GM06990 (cell line): ENCODE results near the gene KIAA1671.
A peak's percentile ranks its signal among the peaks of the same experiment; 100 is the strongest.

Experiments
- DNase-seq: peaks from one replicate; pipeline ENCODE4 v3.0.0-alpha.2; 2011; ENCODE audit not compliant: insufficient read length; ENCODE audit errors: extremely low read depth
- H3K27me3 ChIP-seq: replicated peaks from 2 replicates; pipeline ENCODE4 v1.6.0; 2011; ENCODE audit warnings: low read length; ENCODE audit not compliant: control insufficient read depth, insufficient read depth
- H3K36me3 ChIP-seq: 2 replicates; pipeline ENCODE4 v1.5.1; 2011; ENCODE audit warnings: low read length; ENCODE audit not compliant: control insufficient read depth, insufficient read depth
- H3K4me3 ChIP-seq: replicated peaks from 2 replicates; pipeline ENCODE4 v1.5.1; 2011; ENCODE audit warnings: low read depth, mild to moderate bottlenecking, control low read depth, low read length
- TF ChIP-seq, protein P1 (sequence below): IDR thresholded peaks from 2 replicates; pipeline ENCODE4 v1.5.1; 2011; ENCODE audit warnings: low read length, control low read depth, mild to moderate bottlenecking, inconsistent platforms; ENCODE audit not compliant: insufficient read depth, poor library complexity, severe bottlenecking

KIAA1671 gene

DNA sequence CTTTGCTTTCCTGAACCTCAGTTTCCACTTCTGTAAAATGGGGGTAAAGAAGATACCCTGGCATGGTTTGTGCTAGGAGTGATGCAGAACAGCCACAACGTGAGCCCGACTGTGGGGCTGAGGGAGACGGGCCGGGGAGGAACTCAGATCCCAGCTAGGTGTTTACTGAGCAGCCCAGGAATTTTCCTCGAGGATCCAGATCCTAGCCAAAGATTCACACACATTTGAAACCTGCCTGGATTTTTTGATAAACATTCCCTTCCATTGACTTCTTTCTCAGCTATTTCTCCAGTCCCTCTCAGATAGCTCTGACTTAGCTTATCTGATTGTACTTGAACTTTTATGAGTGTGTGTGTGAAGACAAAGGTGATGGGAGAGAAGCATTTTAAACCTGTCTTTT, 98.0 kb downstream of the KIAA1671 start:
- no peaks in the 10 kb centered on the region for H3K27me3 ChIP-seq
- no peak overlapping the region for H3K4me3 ChIP-seq
- TF ChIP-seq, protein P1, sequence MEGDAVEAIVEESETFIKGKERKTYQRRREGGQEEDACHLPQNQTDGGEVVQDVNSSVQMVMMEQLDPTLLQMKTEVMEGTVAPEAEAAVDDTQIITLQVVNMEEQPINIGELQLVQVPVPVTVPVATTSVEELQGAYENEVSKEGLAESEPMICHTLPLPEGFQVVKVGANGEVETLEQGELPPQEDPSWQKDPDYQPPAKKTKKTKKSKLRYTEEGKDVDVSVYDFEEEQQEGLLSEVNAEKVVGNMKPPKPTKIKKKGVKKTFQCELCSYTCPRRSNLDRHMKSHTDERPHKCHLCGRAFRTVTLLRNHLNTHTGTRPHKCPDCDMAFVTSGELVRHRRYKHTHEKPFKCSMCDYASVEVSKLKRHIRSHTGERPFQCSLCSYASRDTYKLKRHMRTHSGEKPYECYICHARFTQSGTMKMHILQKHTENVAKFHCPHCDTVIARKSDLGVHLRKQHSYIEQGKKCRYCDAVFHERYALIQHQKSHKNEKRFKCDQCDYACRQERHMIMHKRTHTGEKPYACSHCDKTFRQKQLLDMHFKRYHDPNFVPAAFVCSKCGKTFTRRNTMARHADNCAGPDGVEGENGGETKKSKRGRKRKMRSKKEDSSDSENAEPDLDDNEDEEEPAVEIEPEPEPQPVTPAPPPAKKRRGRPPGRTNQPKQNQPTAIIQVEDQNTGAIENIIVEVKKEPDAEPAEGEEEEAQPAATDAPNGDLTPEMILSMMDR: no peak
- H3K36me3 ChIP-seq: no peaks in the 10 kb centered on the region
- DNase-seq: no peak

DNA sequence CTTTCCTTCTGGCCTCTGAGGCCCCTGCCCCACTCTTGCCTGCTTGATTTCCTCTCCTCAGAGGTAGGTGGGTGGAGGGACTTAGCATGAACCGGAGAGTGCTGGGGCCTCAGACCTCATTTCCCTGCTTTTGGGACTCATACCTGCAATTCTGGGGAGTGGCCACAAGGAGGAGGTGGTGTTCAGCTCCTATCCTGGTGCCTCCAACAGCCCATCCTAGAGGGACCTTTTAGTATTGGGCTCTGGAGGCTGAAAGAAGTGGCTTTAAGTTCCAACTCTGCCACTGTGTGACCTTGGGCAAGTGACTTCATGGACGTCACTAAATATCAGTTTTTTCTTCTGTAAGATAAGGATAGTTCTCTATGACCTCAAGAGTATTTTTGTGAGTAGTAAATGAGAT, 98.6 kb downstream of the KIAA1671 start:
- DNase-seq: no peak
- Histone ChIP-seq H3K4me3 (no peak overlapping the region), H3K36me3 (no peaks in the 10 kb centered on the region), H3K27me3 (no peaks in the 10 kb centered on the region)
- TF ChIP-seq, protein P1: peak; percentile 36

DNA sequence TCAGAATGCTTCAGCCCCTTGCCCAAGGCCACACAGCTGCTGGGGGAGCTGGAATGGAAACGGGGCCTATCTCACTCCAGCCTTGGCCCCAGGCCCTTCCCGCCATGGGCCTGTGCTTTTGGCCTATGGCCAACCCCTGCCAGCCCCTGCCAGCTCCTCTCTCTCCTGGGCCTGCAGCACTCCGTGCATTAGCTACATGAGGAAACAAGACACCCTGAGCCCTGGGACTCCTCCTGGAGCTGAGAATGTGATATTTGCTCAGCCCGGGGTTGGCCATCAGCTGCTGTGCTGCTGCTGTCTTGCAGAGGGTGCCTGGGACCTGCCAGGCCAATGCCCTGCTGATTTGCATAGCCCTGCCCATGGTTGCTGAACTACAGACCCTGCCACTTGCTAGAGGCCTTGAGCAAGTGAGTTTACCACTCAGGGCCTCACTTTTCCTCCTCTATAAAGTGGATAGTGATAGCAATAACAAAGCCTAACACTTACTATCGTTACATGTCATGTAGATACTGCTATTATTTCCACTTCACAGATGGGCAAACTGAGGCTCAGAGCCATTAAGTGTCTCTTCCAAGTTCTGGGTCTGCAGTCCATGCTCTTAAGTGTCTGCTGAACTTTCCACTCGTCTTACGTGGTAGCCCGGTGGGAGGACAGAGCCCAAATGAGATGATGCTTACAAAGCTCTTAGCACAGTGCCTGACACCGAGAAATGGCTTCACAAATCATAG, 99.6 kb downstream of the KIAA1671 start:
- Histone ChIP-seq H3K4me3 (no peak overlapping the region), H3K36me3 (no peaks in the 10 kb centered on the region)
- TF ChIP-seq, protein P1: no peak

DNA sequence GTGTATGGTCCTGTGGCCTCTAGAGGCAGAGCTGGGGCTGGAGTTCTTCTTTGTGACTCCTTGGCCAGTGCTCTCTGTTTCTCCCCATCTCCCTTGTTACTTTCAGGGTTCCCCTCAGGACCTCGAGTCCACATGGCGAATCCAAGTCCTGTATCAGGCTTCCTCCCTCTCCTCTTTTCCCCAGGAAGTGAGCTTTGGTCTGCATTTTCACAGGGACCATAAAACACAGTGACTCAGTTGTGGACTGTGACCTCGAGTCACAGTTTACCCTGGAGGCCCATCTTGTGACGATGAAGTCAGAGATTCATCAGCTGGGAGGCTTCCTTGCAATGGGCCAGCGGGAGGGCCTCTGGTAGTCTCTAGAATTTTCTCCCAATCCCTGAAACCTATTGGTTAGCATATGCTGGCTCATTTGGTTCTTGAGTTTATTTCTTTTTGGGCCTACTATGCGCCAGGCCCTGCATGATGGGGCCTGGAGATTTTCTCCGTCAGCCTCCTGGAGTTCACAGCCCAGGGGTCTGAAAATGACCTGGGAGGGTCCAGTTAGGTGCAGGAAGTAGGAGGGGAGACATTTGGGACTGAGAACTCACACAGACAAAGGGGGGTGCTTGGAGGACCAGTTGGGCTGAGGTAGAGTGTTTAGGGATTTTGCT, 100.8 kb downstream of the KIAA1671 start:
- Histone ChIP-seq H3K4me3 (no peak overlapping the region), H3K36me3 (no peaks in the 10 kb centered on the region), H3K27me3 (no peaks in the 10 kb centered on the region)
- DNase-seq: no peak
- TF ChIP-seq, protein P1: no peak

More for the DNA sequence above, 99.6 kb downstream of the KIAA1671 start:
- DNase-seq: no peak
- no peaks in the 10 kb centered on the region for H3K27me3 ChIP-seq

DNA sequence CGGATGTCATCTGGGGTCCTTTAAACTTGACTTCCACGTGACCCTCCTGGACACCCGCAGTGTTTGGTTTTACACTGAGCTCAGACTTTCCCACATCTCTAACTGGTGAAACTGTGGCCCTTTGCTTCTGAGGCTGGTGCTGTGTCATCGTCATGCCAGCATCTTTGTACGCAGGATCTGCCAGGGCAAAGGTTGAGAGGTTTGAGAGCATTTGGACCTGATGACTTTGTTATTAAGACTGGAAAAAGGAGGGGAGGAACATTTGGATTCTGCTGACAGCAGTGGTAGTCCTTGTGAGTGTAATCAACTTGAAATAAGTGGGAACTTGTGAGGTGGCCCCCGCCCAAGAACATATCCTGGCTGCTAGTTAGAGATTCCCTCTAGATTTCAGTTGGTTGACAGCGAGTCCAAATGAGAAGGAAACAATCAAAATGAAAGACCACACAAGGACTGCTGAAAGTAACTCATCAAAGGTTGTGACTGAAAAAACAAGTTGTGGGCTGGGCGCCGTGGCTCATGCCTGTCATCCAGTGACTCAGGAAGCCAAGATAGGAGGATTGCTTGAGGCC, 102.5 kb downstream of the KIAA1671 start:
- no peak for DNase-seq
- TF ChIP-seq, protein P1: no peak
- H3K4me3 ChIP-seq: no peak overlapping the region
- no peaks in the 10 kb centered on the region for H3K36me3 ChIP-seq
- H3K27me3 ChIP-seq: no peaks in the 10 kb centered on the region
